HG03066 (cell line): ENCODE results near the gene MGA.

Experiments used
- ATAC-seq: cut with Tn5 transposase; IDR thresholded peaks from one replicate; pipeline ENCODE4 v1.9.1; 2021; ENCODE audit warnings: low read depth; ENCODE audit not compliant: unreplicated experiment

MGA gene

GRCh38 chr15:41779662-41780157 is 119.5 kb downstream of the MGA start:
- ATAC-seq = no peak

GRCh38 chr15:41780266-41780665 is 120.1 kb downstream of the MGA start:
- no peak for ATAC-seq

- ATAC-seq = no peak
Measured at GRCh38 chr15:41780727-41781126, 120.5 kb downstream of the MGA start.

GRCh38 chr15:41782371-41783282 is 122.4 kb downstream of the MGA start:
- ATAC-seq = no peak

GRCh38 chr15:41783296-41783695 is 123.1 kb downstream of the MGA start:
- no peak for ATAC-seq

- no peak for ATAC-seq
Measured at GRCh38 chr15:41788262-41788661, 128.1 kb downstream of the MGA start.

- no peak for ATAC-seq
Measured at GRCh38 chr15:41789236-41789635, 129.0 kb downstream of the MGA start.

GRCh38 chr15:41789662-41790061 is 129.5 kb downstream of the MGA start:
- ATAC-seq = no peak

GRCh38 chr15:41790169-41790568 is 130.0 kb downstream of the MGA start:
- no peak for ATAC-seq

GRCh38 chr15:41790756-41791546 is 130.7 kb downstream of the MGA start:
- ATAC-seq = no peak

- ATAC-seq = no peak
Measured at GRCh38 chr15:41791547-41791937, 131.3 kb downstream of the MGA start.

GRCh38 chr15:41792000-41792637 is 131.9 kb downstream of the MGA start:
- no peak for ATAC-seq

- no peak for ATAC-seq
Measured at GRCh38 chr15:41794081-41794480, 133.9 kb downstream of the MGA start.

GRCh38 chr15:41795996-41796856 is 136.0 kb downstream of the MGA start:
- ATAC-seq = no peak

GRCh38 chr15:41797201-41797944 is 137.2 kb downstream of the MGA start:
- no peak for ATAC-seq

- no peak for ATAC-seq
Measured at GRCh38 chr15:41798607-41799487, 138.6 kb downstream of the MGA start.

- ATAC-seq = no peak
Measured at GRCh38 chr15:41799488-41799805, 139.2 kb downstream of the MGA start.

- ATAC-seq = no peak
Measured at GRCh38 chr15:41801185-41801584, 141.0 kb downstream of the MGA start.
